Ishikawa (cell line): Measurements from ENCODE around the gene HMGXB3.

Experiments used
- CEBPB ChIP-seq: IDR thresholded peaks from 2 replicates; pipeline ENCODE4 v1.6.1; 2012
- CREB1 ChIP-seq: IDR thresholded peaks from 2 replicates; pipeline ENCODE4 v1.6.1; 2012; ENCODE audit warnings: low read depth
- EGR1 ChIP-seq: IDR thresholded peaks from 2 replicates; pipeline ENCODE4 v1.6.1; 2012
- EP300 ChIP-seq: IDR thresholded peaks from 2 replicates; pipeline ENCODE4 v1.6.1; 2012; ENCODE audit warnings: borderline replicate concordance
- FOXM1 ChIP-seq: IDR thresholded peaks from 2 replicates; pipeline ENCODE4 v1.6.1; 2012; ENCODE audit warnings: low read depth, borderline replicate concordance
- MAX ChIP-seq: IDR thresholded peaks from 2 replicates; pipeline ENCODE4 v1.6.1; 2012
- NFIC ChIP-seq: IDR thresholded peaks from 2 replicates; pipeline ENCODE4 v1.6.1; 2012
- RAD21 ChIP-seq: IDR thresholded peaks from 2 replicates; pipeline ENCODE4 v1.6.1; 2012; ENCODE audit warnings: low read depth
- REST ChIP-seq: IDR thresholded peaks from 2 replicates; pipeline ENCODE4 v1.6.1; 2012; ENCODE audit warnings: low read depth, mild to moderate bottlenecking
- TAF1 ChIP-seq: IDR thresholded peaks from 2 replicates; pipeline ENCODE4 v1.6.1; 2012; ENCODE audit warnings: low read depth, mild to moderate bottlenecking
- TCF12 ChIP-seq: IDR thresholded peaks from 2 replicates; pipeline ENCODE4 v1.6.1; 2012; ENCODE audit warnings: low read depth
- TEAD4 ChIP-seq: IDR thresholded peaks from 2 replicates; pipeline ENCODE4 v1.6.1; 2012
- USF1 ChIP-seq: IDR thresholded peaks from 2 replicates; pipeline ENCODE4 v1.6.1; 2012
- YY1 ChIP-seq: IDR thresholded peaks from 2 replicates; pipeline ENCODE4 v1.6.1; 2012; ENCODE audit warnings: low read depth
- ZBTB7A ChIP-seq: IDR thresholded peaks from 2 replicates; pipeline ENCODE4 v1.6.1; 2012; ENCODE audit warnings: low read depth

Gene HMGXB3

GRCh38 chr5:150044329-150044681, 43.8 kb downstream of the HMGXB3 start:
- TF ChIP-seq RAD21 (no peak), FOXM1 (no peak), NFIC (no peak)

- no peak for TF ChIP-seq ZBTB7A
These were observed 44.2 kb downstream of the HMGXB3 start for GRCh38 chr5:150044712-150045111.

- TF ChIP-seq EP300 (no peak), CREB1 (no peak), CEBPB (no peak)
These were observed 45.0 kb downstream of the HMGXB3 start for GRCh38 chr5:150045549-150045948.

- TF ChIP-seq RAD21 (no peak), CEBPB (no peak), YY1 (no peak), TCF12 (no peak), TEAD4 (no peak), ZBTB7A (no peak), MAX (no peak), EP300 (no peak), REST (no peak), USF1 (no peak), CREB1 (no peak), TAF1 (no peak), NFIC (no peak), FOXM1 (no peak), EGR1 (no peak)
These were observed 45.5 kb downstream of the HMGXB3 start for GRCh38 chr5:150046031-150046430.

GRCh38 chr5:150051657-150052195, 51.2 kb downstream of the HMGXB3 start:
- TF ChIP-seq EP300, result no peak
- no peak for TF ChIP-seq TCF12
- no peak for TF ChIP-seq TEAD4
- TF ChIP-seq FOXM1, result no peak
- TF ChIP-seq EGR1, result no peak
- TF ChIP-seq CEBPB, result no peak

GRCh38 chr5:150052226-150052955, 51.9 kb downstream of the HMGXB3 start:
- TF ChIP-seq TEAD4, result no peak
- TF ChIP-seq TAF1, result no peak
- no peak for TF ChIP-seq NFIC
- no peak for TF ChIP-seq RAD21
- no peak for TF ChIP-seq TCF12
- no peak for TF ChIP-seq REST

- TF ChIP-seq CREB1 (no peak), TCF12 (no peak), CEBPB (no peak), TEAD4 (no peak), EP300 (no peak), EGR1 (no peak), RAD21 (no peak), REST (no peak), NFIC (no peak), ZBTB7A (no peak), MAX (no peak), TAF1 (no peak), USF1 (no peak), YY1 (no peak)
These were observed 52.6 kb downstream of the HMGXB3 start for GRCh38 chr5:150052956-150053712.
